HepG2 (cell line): ENCODE measurements around the gene CCND1. TPM values are rescaled to one million over a fixed set of nuclear protein-coding genes. Genes with fewer than 3 reads are reported as not detected.
A peak's percentile ranks its signal among the peaks of the same experiment; 100 is the strongest.

Source experiments
- CBX5 ChIP-seq: sonication (generic); formaldehyde crosslinking; IDR thresholded peaks from 2 replicates; pipeline ENCODE4 v1.4.0; 2020; ENCODE audit warnings: missing genetic modification reagents, borderline replicate concordance
- DNMT3B ChIP-seq: conservative IDR thresholded peaks from 2 replicates; pipeline ENCODE4 v1.6.1; 2016; ENCODE audit warnings: missing biosample characterization, control low read depth
- ELF3 ChIP-seq: IDR thresholded peaks from 2 replicates; pipeline ENCODE4 v1.6.1; 2016; ENCODE audit warnings: missing genetic modification reagents, missing compliant biosample characterization
- HNF4A ChIP-seq: sonication (generic); formaldehyde crosslinking; IDR thresholded peaks from 2 replicates; pipeline ENCODE4 v1.4.0; 2020; ENCODE audit warnings: missing genetic modification reagents
- HNRNPH1 ChIP-seq: fragments of 200-400 bp; formaldehyde crosslinking; optimal IDR thresholded peaks from 2 replicates; pipeline ENCODE3; 2017; ENCODE audit warnings: mild to moderate bottlenecking, low read depth, low read length
- HOXA3 ChIP-seq: sonication (generic); formaldehyde crosslinking; IDR thresholded peaks from 2 replicates; pipeline ENCODE4 v1.5.0; 2020; ENCODE audit warnings: missing genetic modification reagents
- MTF1 ChIP-seq: sonication (generic); formaldehyde crosslinking; IDR thresholded peaks from 2 replicates; pipeline ENCODE4 v1.5.0; 2020; ENCODE audit warnings: missing genetic modification reagents
- RBAK ChIP-seq: sonication (generic); formaldehyde crosslinking; IDR thresholded peaks from 2 replicates; pipeline ENCODE4 v1.5.1; 2020; ENCODE audit warnings: mild to moderate bottlenecking, missing genetic modification reagents
- RBFOX2 ChIP-seq: fragments of 200-400 bp; formaldehyde crosslinking; IDR thresholded peaks from 2 replicates; pipeline ENCODE4 v1.6.1; 2017; ENCODE audit warnings: low read depth, mild to moderate bottlenecking, low read length
- REPIN1 ChIP-seq: sonication (generic); formaldehyde crosslinking; IDR thresholded peaks from 2 replicates; pipeline ENCODE4 v1.8.0; 2022; ENCODE audit warnings: missing genetic modification reagents, low read depth, mild to moderate bottlenecking, borderline replicate concordance
- SAFB2 ChIP-seq: sonication (generic); formaldehyde crosslinking; IDR thresholded peaks from 2 replicates; pipeline ENCODE4 v1.5.1; 2020; ENCODE audit warnings: missing genetic modification reagents, low read depth, mild to moderate bottlenecking, borderline replicate concordance
- TARDBP ChIP-seq: sonication (generic); formaldehyde crosslinking; IDR thresholded peaks from 2 replicates; pipeline ENCODE4 v1.8.0; 2022; ENCODE audit warnings: mild to moderate bottlenecking, missing genetic modification reagents
- ZBTB1 ChIP-seq: sonication (generic); formaldehyde crosslinking; IDR thresholded peaks from 2 replicates; pipeline ENCODE4 v1.4.0; 2020; ENCODE audit warnings: missing genetic modification reagents, borderline replicate concordance
- ZBTB14 ChIP-seq: sonication (generic); formaldehyde crosslinking; IDR thresholded peaks from 2 replicates; pipeline ENCODE4 v1.4.0; 2020; ENCODE audit warnings: missing genetic modification reagents
- ZFP82 ChIP-seq: sonication (generic); formaldehyde crosslinking; IDR thresholded peaks from 2 replicates; pipeline ENCODE4 v1.5.1; 2020; ENCODE audit warnings: mild to moderate bottlenecking, missing genetic modification reagents, borderline replicate concordance
- ZNF225 ChIP-seq: sonication (generic); formaldehyde crosslinking; IDR thresholded peaks from 2 replicates; pipeline ENCODE4 v1.4.0; 2020; ENCODE audit warnings: mild to moderate bottlenecking, missing genetic modification reagents
- ZNF337 ChIP-seq: sonication (generic); formaldehyde crosslinking; IDR thresholded peaks from 2 replicates; pipeline ENCODE4 v1.5.1; 2020; ENCODE audit warnings: missing genetic modification reagents, low read depth, mild to moderate bottlenecking, borderline replicate concordance
- ZNF557 ChIP-seq: sonication (generic); formaldehyde crosslinking; IDR thresholded peaks from 2 replicates; pipeline ENCODE4 v1.4.0; 2020; ENCODE audit warnings: missing genetic modification reagents
- ZNF782 ChIP-seq: sonication (generic); formaldehyde crosslinking; IDR thresholded peaks from 2 replicates; pipeline ENCODE4 v1.4.0; 2020; ENCODE audit warnings: missing genetic modification reagents, mild to moderate bottlenecking, borderline replicate concordance
- ZNF788 ChIP-seq: sonication (generic); formaldehyde crosslinking; IDR thresholded peaks from 2 replicates; pipeline ENCODE4 v1.5.0; 2020; ENCODE audit warnings: mild to moderate bottlenecking, missing genetic modification reagents, borderline replicate concordance
- polyA plus RNA-seq, 8 experiments: library from polyadenylated mRNA; depleted of rRNA in 3 of 8; stranded (reverse) in 7 of 8; unstranded in 1 of 8; fragments of >200 nt; fragmentation: Illumina TruSeq in 4 of 8; extraction: Trizol in 4 of 8; gene quantifications; 2 replicates each; pipeline versions ENCODE4 v1.2.1 to v1.2.3, GENCODE V29; 2011 to 2016; ENCODE audit warnings: low read depth in 4 of 8, missing spikeins in 1 of 8, mixed read lengths in 1 of 8; ENCODE audit not compliant: insufficient read depth in 1 of 8
- total RNA-seq, 5 experiments: library from RNA; depleted of rRNA; stranded (reverse); fragments of >200 nt; fragmentation: Illumina TruSeq; extraction: Trizol; gene quantifications; 2 replicates each; pipeline ENCODE4 v1.2.3, GENCODE V29; 2016; ENCODE audit warnings: low read depth in 1 of 5
- TF ChIP-seq, protein P1 (sequence below): IDR thresholded peaks from 2 replicates; pipeline ENCODE4 v1.6.1; 2016; ENCODE audit warnings: missing genetic modification reagents, missing compliant biosample characterization
- TF ChIP-seq, protein P2 (sequence below): sonication (generic); formaldehyde crosslinking; IDR thresholded peaks from 2 replicates; pipeline ENCODE4 v1.5.0; 2020; ENCODE audit warnings: mild to moderate bottlenecking, missing genetic modification reagents
- TF ChIP-seq, protein P3 (sequence below): sonication (generic); formaldehyde crosslinking; IDR thresholded peaks from 2 replicates; pipeline ENCODE4 v1.8.1; 2022; ENCODE audit warnings: mild to moderate bottlenecking, missing genetic modification reagents

The CCND1 gene
- total and polyA plus RNA-seq, 2 of the 13 experiments (the other 11 are each of a cell fraction or from before 2014, with no cell fraction given), result 107 to 136 TPM

- TF ChIP-seq, protein P1, sequence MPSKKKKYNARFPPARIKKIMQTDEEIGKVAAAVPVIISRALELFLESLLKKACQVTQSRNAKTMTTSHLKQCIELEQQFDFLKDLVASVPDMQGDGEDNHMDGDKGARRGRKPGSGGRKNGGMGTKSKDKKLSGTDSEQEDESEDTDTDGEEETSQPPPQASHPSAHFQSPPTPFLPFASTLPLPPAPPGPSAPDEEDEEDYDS (CRISPR knock-in tag), result peak; percentile 62
- peak; percentile 85; the same call in 1 of the 2 replicates for TF ChIP-seq ZNF557 (CRISPR knock-in tag)
- no peak; the same call in 1 of the 2 replicates for TF ChIP-seq SAFB2
- TF ChIP-seq DNMT3B, result no peak
- no peak for TF ChIP-seq HNRNPH1
- TF ChIP-seq ZNF337 (CRISPR knock-in tag), result no peak
- TF ChIP-seq ZBTB14, result no peak
- TF ChIP-seq, protein P2, sequence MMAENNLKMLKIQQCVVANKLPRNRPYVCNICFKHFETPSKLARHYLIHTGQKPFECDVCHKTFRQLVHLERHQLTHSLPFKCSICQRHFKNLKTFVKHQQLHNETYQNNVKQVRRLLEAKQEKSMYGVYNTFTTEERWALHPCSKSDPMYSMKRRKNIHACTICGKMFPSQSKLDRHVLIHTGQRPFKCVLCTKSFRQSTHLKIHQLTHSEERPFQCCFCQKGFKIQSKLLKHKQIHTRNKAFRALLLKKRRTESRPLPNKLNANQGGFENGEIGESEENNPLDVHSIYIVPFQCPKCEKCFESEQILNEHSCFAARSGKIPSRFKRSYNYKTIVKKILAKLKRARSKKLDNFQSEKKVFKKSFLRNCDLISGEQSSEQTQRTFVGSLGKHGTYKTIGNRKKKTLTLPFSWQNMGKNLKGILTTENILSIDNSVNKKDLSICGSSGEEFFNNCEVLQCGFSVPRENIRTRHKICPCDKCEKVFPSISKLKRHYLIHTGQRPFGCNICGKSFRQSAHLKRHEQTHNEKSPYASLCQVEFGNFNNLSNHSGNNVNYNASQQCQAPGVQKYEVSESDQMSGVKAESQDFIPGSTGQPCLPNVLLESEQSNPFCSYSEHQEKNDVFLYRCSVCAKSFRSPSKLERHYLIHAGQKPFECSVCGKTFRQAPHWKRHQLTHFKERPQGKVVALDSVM (CRISPR knock-in tag), result peak; percentile 93
- no peak for TF ChIP-seq ZBTB1 (CRISPR knock-in tag)
- peak; percentile 67; the same call in 1 of the 2 replicates for TF ChIP-seq REPIN1 (CRISPR knock-in tag)
- TF ChIP-seq, protein P3, sequence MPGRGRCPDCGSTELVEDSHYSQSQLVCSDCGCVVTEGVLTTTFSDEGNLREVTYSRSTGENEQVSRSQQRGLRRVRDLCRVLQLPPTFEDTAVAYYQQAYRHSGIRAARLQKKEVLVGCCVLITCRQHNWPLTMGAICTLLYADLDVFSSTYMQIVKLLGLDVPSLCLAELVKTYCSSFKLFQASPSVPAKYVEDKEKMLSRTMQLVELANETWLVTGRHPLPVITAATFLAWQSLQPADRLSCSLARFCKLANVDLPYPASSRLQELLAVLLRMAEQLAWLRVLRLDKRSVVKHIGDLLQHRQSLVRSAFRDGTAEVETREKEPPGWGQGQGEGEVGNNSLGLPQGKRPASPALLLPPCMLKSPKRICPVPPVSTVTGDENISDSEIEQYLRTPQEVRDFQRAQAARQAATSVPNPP, result peak; percentile 58; the same call in 1 of the 2 replicates
- peak; percentile 68 for TF ChIP-seq HOXA3 (CRISPR knock-in tag)
- TF ChIP-seq TARDBP (CRISPR knock-in tag), result peak; percentile 87; the same call in 1 of the 2 replicates
- TF ChIP-seq RBFOX2, result no peak
- no peak; the same call in 1 of the 2 replicates for TF ChIP-seq ZFP82 (CRISPR knock-in tag)
- TF ChIP-seq MTF1 (CRISPR knock-in tag), result no peak
- TF ChIP-seq RBAK, result no peak
- TF ChIP-seq ZNF782 (CRISPR knock-in tag), result 0 out of 2 replicates have a peak, but pooled peaks have one; percentile 32
- peak; percentile 83 for TF ChIP-seq HNF4A (CRISPR knock-in tag)
- TF ChIP-seq CBX5, result peak; percentile 66; the same call in 1 of the 2 replicates
- peak; percentile 91; the same call in 1 of the 2 replicates for TF ChIP-seq ZNF788
- peak; percentile 95; the same call in 1 of the 2 replicates for TF ChIP-seq ELF3 (CRISPR knock-in tag)
- TF ChIP-seq ZNF225 (CRISPR knock-in tag), result no peak
These were observed 27.0 kb downstream of the CCND1 start (continued) for GRCh38 chr11:69667619-69668604.
